HG03469 (cell line): ENCODE results near the gene FFAR3.
"Not testable (repeated sequence)": the region's sequence is repeated elsewhere in the genome, so short reads cannot be mapped to it uniquely, and the experiment has no call there.

Experiments used
- ATAC-seq: cut with Tn5 transposase; IDR thresholded peaks from one replicate; pipeline ENCODE4 v1.9.1; 2021; ENCODE audit warnings: mild to moderate bottlenecking, moderate library complexity, moderate number of reproducible peaks; ENCODE audit not compliant: unreplicated experiment

FFAR3 gene

GRCh38 chr19:35373492-35373891 is 15.2 kb downstream of the FFAR3 start:
- ATAC-seq = no peak

GRCh38 chr19:35374031-35374430 is 15.8 kb downstream of the FFAR3 start:
- not testable (repeated sequence) for ATAC-seq

GRCh38 chr19:35375505-35376307 is 17.4 kb downstream of the FFAR3 start:
- ATAC-seq = no peak

- ATAC-seq = no peak
Observed at GRCh38 chr19:35377656-35378055, 19.4 kb downstream of the FFAR3 start.

GRCh38 chr19:35378356-35378755 is 20.1 kb downstream of the FFAR3 start:
- no peak for ATAC-seq

GRCh38 chr19:35379545-35379944 is 21.3 kb downstream of the FFAR3 start:
- ATAC-seq = not testable (repeated sequence)

- no peak for ATAC-seq
Observed at GRCh38 chr19:35379992-35380391, 21.7 kb downstream of the FFAR3 start.

GRCh38 chr19:35380450-35381124 is 22.3 kb downstream of the FFAR3 start:
- no peak for ATAC-seq

GRCh38 chr19:35381318-35381717 is 23.1 kb downstream of the FFAR3 start:
- ATAC-seq = no peak

- no peak for ATAC-seq
Observed at GRCh38 chr19:35381926-35382325, 23.7 kb downstream of the FFAR3 start.

- ATAC-seq = no peak
Observed at GRCh38 chr19:35383536-35383935, 25.3 kb downstream of the FFAR3 start.

- no peak for ATAC-seq
Observed at GRCh38 chr19:35388277-35389054, 30.2 kb downstream of the FFAR3 start.

GRCh38 chr19:35389192-35389861 is 31.1 kb downstream of the FFAR3 start:
- no peak for ATAC-seq

- ATAC-seq = no peak
Observed at GRCh38 chr19:35392742-35393715, 34.8 kb downstream of the FFAR3 start.

GRCh38 chr19:35395382-35396199 is 37.3 kb downstream of the FFAR3 start:
- no peak for ATAC-seq

GRCh38 chr19:35396240-35396885 is 38.1 kb downstream of the FFAR3 start:
- no peak for ATAC-seq

GRCh38 chr19:35397064-35397463 is 38.8 kb downstream of the FFAR3 start:
- no peak for ATAC-seq

- ATAC-seq = no peak
Observed at GRCh38 chr19:35398570-35398969, 40.3 kb downstream of the FFAR3 start.
